ENCODE measurements around the gene SLIT1. TPM values are rescaled to one million over a fixed set of nuclear protein-coding genes. Genes with fewer than 3 reads are reported as not detected.

SLIT1 gene
- total RNA-seq, 1 donor from 2014 or later: 0.23 TPM

DNA sequence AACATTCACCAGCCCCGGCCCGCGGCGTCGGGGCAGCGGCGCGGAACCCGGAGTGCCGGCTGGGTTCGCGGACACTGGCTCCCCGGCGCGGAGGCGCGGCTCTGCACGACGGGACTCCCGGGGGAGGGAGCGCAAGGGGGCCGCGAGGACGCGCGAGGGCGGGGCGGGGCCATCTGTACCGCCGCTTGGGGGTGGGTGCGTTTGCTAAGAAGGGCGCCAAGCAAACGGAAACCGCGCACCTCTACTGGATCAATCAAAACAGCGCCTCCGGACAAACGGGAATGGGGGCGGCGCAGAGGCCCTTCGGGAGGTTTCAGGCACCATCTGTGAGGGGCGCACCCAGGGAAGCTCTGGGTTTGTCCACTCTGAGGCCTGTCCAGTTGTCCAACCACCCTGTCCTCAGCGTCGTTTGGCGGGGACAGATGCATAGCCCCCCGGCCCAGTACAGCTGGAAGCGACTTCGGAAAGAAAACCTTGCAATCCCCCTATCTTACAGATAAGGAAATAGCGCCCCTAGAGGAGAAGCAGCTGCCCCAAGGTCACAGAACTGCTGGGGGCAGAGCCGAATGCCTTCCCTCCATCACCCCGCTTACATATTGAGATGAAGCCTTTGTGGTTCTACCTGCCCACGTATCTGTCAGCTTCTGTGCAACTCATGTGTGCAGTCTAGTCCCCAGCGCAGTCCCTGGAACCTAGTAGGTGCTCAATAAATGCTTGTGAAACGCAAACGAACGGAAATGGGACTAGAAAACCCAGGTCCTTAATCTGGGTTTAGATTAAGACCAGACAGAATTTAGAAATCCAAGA is 10.7 kb upstream of the SLIT1 start:
- H3K4me1 Mint-ChIP-seq (ENCODE audit: low read depth, unreplicated experiment): peaks cover 1% of the 10 kb centered on the region
- TF ChIP-seq EZH2 (IDR thresholded peaks at IDR 0.05; ENCODE audit: insufficient read depth, low read length): no peak
- TF ChIP-seq, protein P1, sequence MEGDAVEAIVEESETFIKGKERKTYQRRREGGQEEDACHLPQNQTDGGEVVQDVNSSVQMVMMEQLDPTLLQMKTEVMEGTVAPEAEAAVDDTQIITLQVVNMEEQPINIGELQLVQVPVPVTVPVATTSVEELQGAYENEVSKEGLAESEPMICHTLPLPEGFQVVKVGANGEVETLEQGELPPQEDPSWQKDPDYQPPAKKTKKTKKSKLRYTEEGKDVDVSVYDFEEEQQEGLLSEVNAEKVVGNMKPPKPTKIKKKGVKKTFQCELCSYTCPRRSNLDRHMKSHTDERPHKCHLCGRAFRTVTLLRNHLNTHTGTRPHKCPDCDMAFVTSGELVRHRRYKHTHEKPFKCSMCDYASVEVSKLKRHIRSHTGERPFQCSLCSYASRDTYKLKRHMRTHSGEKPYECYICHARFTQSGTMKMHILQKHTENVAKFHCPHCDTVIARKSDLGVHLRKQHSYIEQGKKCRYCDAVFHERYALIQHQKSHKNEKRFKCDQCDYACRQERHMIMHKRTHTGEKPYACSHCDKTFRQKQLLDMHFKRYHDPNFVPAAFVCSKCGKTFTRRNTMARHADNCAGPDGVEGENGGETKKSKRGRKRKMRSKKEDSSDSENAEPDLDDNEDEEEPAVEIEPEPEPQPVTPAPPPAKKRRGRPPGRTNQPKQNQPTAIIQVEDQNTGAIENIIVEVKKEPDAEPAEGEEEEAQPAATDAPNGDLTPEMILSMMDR (IDR thresholded peaks at IDR 0.05; ENCODE audit: insufficient read depth, low read depth, low read length): peak; percentile 74
- Histone ChIP-seq H3K36me3 (ENCODE audit: insufficient read depth, low read length) (no peaks in the 10 kb centered on the region), H3K27ac (ENCODE audit: low read depth, low read length) (no peak overlapping the region), H3K9ac (ENCODE audit: low read length) (peak overlapping the region; percentile 28), H3K27me3 (ENCODE audit: insufficient read depth, low read length) (peaks cover 15% of the 10 kb centered on the region), H3K4me1 (ENCODE audit: insufficient read depth, low read length) (no peaks in the 10 kb centered on the region), H3K9me3 (ENCODE audit: insufficient read depth, low read depth, low read length) (no peaks in the 10 kb centered on the region), H3K4me2 (ENCODE audit: low read length) (peak overlapping the region; percentile 93), H3K4me3 (ENCODE audit: insufficient read depth, low read depth, low read length) (peak overlapping the region; percentile 60), H2AFZ (ENCODE audit: low read depth, low read length) (peak overlapping the region; percentile 85), H4K20me1 (ENCODE audit: insufficient read depth, low read length) (no peaks in the 10 kb centered on the region), H3K79me2 (ENCODE audit: insufficient read depth, low read length) (no peaks in the 10 kb centered on the region)
- DNase-seq (ENCODE audit: low read depth): peak; percentile 14
- H3K9me3 Mint-ChIP-seq (ENCODE audit: unreplicated experiment): no peaks in the 10 kb centered on the region
- H3K4me3 Mint-ChIP-seq (ENCODE audit: unreplicated experiment): peak overlapping the region; percentile 75
- H3K27ac Mint-ChIP-seq (ENCODE audit: unreplicated experiment): no peak overlapping the region
- H3K27me3 Mint-ChIP-seq (ENCODE audit: low read depth, unreplicated experiment): peaks cover 55% of the 10 kb centered on the region
- no peaks in the 10 kb centered on the region for H3K36me3 Mint-ChIP-seq (ENCODE audit: low read depth, unreplicated experiment)
- no peak for FAIRE-seq

DNA sequence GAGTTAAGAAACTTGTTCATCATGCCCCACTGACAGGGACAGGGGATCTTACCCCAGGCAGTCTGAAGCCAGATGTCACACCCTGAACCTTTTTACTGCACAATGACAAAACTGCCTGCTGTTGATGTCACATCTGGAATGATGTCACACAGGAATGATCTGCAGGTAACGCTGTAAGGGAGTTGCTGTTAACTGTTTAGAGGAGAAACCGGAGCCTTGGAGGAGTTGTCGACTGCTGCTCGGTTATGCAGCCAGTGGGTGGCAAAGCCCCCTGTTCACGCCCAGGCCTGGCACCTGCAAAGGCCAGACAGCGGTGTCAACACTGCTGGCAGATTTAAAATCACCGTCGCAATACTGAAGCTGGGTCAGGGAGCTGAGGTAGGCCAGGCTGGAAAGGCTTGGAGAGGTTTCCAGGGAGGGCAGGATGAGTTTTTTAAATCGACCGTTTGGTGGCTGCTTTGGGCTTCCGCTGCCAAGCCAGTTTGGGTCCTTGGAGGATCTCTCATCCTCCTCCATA is 10.0 kb upstream of the SLIT1 start:
- H3K4me1 Mint-ChIP-seq (ENCODE audit: low read depth, unreplicated experiment): no peaks in the 10 kb centered on the region
- Histone ChIP-seq H3K79me2 (ENCODE audit: insufficient read depth, low read length) (no peaks in the 10 kb centered on the region), H3K27me3 (ENCODE audit: insufficient read depth, low read length) (peaks cover 15% of the 10 kb centered on the region), H3K9me3 (ENCODE audit: insufficient read depth, low read depth, low read length) (no peaks in the 10 kb centered on the region), H2AFZ (ENCODE audit: low read depth, low read length) (peak overlapping the region; percentile 85), H4K20me1 (ENCODE audit: insufficient read depth, low read length) (no peaks in the 10 kb centered on the region), H3K4me1 (ENCODE audit: insufficient read depth, low read length) (no peaks in the 10 kb centered on the region), H3K9ac (ENCODE audit: low read length) (peak overlapping the region; percentile 28), H3K4me3 (ENCODE audit: insufficient read depth, low read depth, low read length) (peak overlapping the region; percentile 60), H3K27ac (ENCODE audit: low read depth, low read length) (no peak overlapping the region), H3K36me3 (ENCODE audit: insufficient read depth, low read length) (no peaks in the 10 kb centered on the region), H3K4me2 (ENCODE audit: low read length) (peak overlapping the region; percentile 93)
- no peak overlapping the region for H3K27ac Mint-ChIP-seq (ENCODE audit: unreplicated experiment)
- H3K4me3 Mint-ChIP-seq (ENCODE audit: unreplicated experiment): peak overlapping the region; percentile 73
- DNase-seq (ENCODE audit: low read depth) (no peak), FAIRE-seq (no peak)
- no peaks in the 10 kb centered on the region for H3K36me3 Mint-ChIP-seq (ENCODE audit: low read depth, unreplicated experiment)
- H3K27me3 Mint-ChIP-seq (ENCODE audit: low read depth, unreplicated experiment): peaks cover 56% of the 10 kb centered on the region
- H3K9me3 Mint-ChIP-seq (ENCODE audit: unreplicated experiment): peaks cover 1% of the 10 kb centered on the region
- TF ChIP-seq, protein P1 (IDR thresholded peaks at IDR 0.05; ENCODE audit: insufficient read depth, low read depth, low read length): no peak
- no peak for TF ChIP-seq EZH2 (IDR thresholded peaks at IDR 0.05; ENCODE audit: insufficient read depth, low read length)
